Mammary epithelial cell (primary cell): ENCODE data around the gene RSPH9.

Experiments
- EZH2 ChIP-seq: IDR thresholded peaks from 2 replicates; pipeline ENCODE4 v1.6.1; 2012; ENCODE audit warnings: low read length, inconsistent platforms, borderline replicate concordance
- TF ChIP-seq, protein P1 (sequence below), 2 donors: IDR thresholded peaks in 1 of 2; conservative IDR thresholded peaks in 1 of 2; 2 replicates each; pipeline ENCODE4 v1.5.1; 2011 to 2012; ENCODE audit warnings: inconsistent platforms in 2 of 2, low read length in 2 of 2, mild to moderate bottlenecking in 2 of 2, control low read depth in 1 of 2, low read depth in 1 of 2; ENCODE audit not compliant: insufficient read depth in 1 of 2; ENCODE audit errors: extremely low read depth in 1 of 2

GRCh38 chr6:43604174-43604573, 40.7 kb upstream of the RSPH9 start:
- TF ChIP-seq, protein P1, sequence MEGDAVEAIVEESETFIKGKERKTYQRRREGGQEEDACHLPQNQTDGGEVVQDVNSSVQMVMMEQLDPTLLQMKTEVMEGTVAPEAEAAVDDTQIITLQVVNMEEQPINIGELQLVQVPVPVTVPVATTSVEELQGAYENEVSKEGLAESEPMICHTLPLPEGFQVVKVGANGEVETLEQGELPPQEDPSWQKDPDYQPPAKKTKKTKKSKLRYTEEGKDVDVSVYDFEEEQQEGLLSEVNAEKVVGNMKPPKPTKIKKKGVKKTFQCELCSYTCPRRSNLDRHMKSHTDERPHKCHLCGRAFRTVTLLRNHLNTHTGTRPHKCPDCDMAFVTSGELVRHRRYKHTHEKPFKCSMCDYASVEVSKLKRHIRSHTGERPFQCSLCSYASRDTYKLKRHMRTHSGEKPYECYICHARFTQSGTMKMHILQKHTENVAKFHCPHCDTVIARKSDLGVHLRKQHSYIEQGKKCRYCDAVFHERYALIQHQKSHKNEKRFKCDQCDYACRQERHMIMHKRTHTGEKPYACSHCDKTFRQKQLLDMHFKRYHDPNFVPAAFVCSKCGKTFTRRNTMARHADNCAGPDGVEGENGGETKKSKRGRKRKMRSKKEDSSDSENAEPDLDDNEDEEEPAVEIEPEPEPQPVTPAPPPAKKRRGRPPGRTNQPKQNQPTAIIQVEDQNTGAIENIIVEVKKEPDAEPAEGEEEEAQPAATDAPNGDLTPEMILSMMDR (conservative IDR thresholded peaks at IDR 0.05 in 1 of 2, IDR thresholded peaks at IDR 0.05 in 1 of 2; ENCODE audit: extremely low read depth in 1 of 2, insufficient read depth in 1 of 2, low read depth in 1 of 2, low read length in 2 of 2), result no peak
- TF ChIP-seq EZH2, result no peak
